OCI-LY1 (cell line): Measurements from ENCODE around the gene SSBP3.

Experiments
- H2AFZ ChIP-seq: fragments of 200-600 bp; sonication (generic), shearing (Covaris generic); 2 replicates; pipeline ENCODE4 v1.6.0; 2014; ENCODE audit warnings: antibody characterized with exemption, mild to moderate bottlenecking, low read length
- H3F3A ChIP-seq: fragments of 200-600 bp; sonication (generic), shearing (Covaris generic); 2 replicates; pipeline ENCODE4 v1.6.0; 2014; ENCODE audit warnings: mild to moderate bottlenecking, antibody characterized with exemption, low read length, moderate library complexity; ENCODE audit not compliant: insufficient read depth
- H3K27ac ChIP-seq: fragments of 200-600 bp; sonication (generic); 2 replicates; pipeline ENCODE4 v1.5.1; 2014; ENCODE audit warnings: low read length, mixed run types, mild to moderate bottlenecking, low read depth; ENCODE audit not compliant: poor library complexity, severe bottlenecking
- H3K27me3 ChIP-seq: fragments of 200-600 bp; sonication (generic); 2 replicates; pipeline ENCODE4 v1.6.0; 2014; ENCODE audit warnings: antibody characterized with exemption, mild to moderate bottlenecking, low read length, moderate library complexity; ENCODE audit not compliant: insufficient read depth
- H3K36me3 ChIP-seq: fragments of 200-600 bp; sonication (generic); 2 replicates; pipeline ENCODE4 v1.6.1; 2014; ENCODE audit warnings: mild to moderate bottlenecking, antibody characterized with exemption, low read length, moderate library complexity, mixed read lengths; ENCODE audit not compliant: insufficient read depth
- H3K4me1 ChIP-seq: fragments of 200-600 bp; sonication (generic); 2 replicates; pipeline ENCODE4 v1.5.1; 2014; ENCODE audit warnings: mild to moderate bottlenecking, low read length, moderate library complexity; ENCODE audit not compliant: insufficient read depth, severe bottlenecking
- H3K4me2 ChIP-seq: fragments of 200-600 bp; sonication (generic), shearing (Covaris generic); 2 replicates; pipeline ENCODE4 v1.6.1; 2014; ENCODE audit warnings: low read length
- H3K4me3 ChIP-seq: fragments of 200-600 bp; sonication (generic); 2 replicates; pipeline ENCODE4 v1.5.1; 2014; ENCODE audit warnings: low read length, low read depth, mild to moderate bottlenecking, mixed read lengths; ENCODE audit not compliant: poor library complexity, severe bottlenecking
- H3K79me2 ChIP-seq: fragments of 200-600 bp; shearing (Covaris generic); 2 replicates; pipeline ENCODE4 v1.6.1; 2016; ENCODE audit warnings: mixed run types, low read length, mixed read lengths; ENCODE audit not compliant: insufficient read depth
- H3K9ac ChIP-seq: fragments of 200-600 bp; sonication (generic), shearing (Covaris generic); 2 replicates; pipeline ENCODE4 v1.6.1; 2014; ENCODE audit warnings: mild to moderate bottlenecking, low read length, mixed read lengths
- H3K9me2 ChIP-seq: fragments of 200-600 bp; sonication (generic), shearing (Covaris generic); 2 replicates; pipeline ENCODE4 v1.6.1; 2014; ENCODE audit warnings: low read depth, mild to moderate bottlenecking, low read length, mixed read lengths
- H3K9me3 ChIP-seq: fragments of 200-600 bp; shearing (Covaris generic); 2 replicates; pipeline ENCODE4 v1.6.1; 2014; ENCODE audit warnings: low read length, mixed read lengths
- H4K20me1 ChIP-seq: fragments of 200-600 bp; sonication (generic), shearing (Covaris generic); 2 replicates; pipeline ENCODE4 v1.6.0; 2016; ENCODE audit warnings: mild to moderate bottlenecking, low read length; ENCODE audit not compliant: insufficient read depth
- CTCF ChIP-seq: fragments of 200-600 bp; sonication (generic), shearing (Covaris generic); IDR thresholded peaks from 2 replicates; pipeline ENCODE4 v1.5.1; 2017; ENCODE audit warnings: mild to moderate bottlenecking, antibody characterized with exemption, low read length, moderate library complexity, mixed read lengths
- EZH2 ChIP-seq: fragments of 200-600 bp; sonication (generic), shearing (Covaris generic); IDR thresholded peaks from 2 replicates; pipeline ENCODE4 v1.8.0; 2017; ENCODE audit warnings: borderline replicate concordance, mixed run types, mild to moderate bottlenecking, antibody characterized with exemption, low read length, moderate library complexity, mixed read lengths

Gene SSBP3

GRCh38 chr1:54191525-54191924 is 214.7 kb downstream of the SSBP3 start:
- TF ChIP-seq CTCF (no peak), EZH2 (no peak)
- Histone ChIP-seq H3F3A (no peaks in the 10 kb centered on the region), H3K9ac (no peak overlapping the region), H4K20me1 (no peaks in the 10 kb centered on the region), H2AFZ (no peak overlapping the region), H3K79me2 (no peaks in the 10 kb centered on the region), H3K4me3 (no peak overlapping the region), H3K27ac (no peak overlapping the region), H3K9me2 (no peaks in the 10 kb centered on the region), H3K9me3 (no peaks in the 10 kb centered on the region), H3K4me2 (no peak overlapping the region), H3K4me1 (no peaks in the 10 kb centered on the region), H3K36me3 (peaks cover 62% of the 10 kb centered on the region), H3K27me3 (no peaks in the 10 kb centered on the region)

DNA sequence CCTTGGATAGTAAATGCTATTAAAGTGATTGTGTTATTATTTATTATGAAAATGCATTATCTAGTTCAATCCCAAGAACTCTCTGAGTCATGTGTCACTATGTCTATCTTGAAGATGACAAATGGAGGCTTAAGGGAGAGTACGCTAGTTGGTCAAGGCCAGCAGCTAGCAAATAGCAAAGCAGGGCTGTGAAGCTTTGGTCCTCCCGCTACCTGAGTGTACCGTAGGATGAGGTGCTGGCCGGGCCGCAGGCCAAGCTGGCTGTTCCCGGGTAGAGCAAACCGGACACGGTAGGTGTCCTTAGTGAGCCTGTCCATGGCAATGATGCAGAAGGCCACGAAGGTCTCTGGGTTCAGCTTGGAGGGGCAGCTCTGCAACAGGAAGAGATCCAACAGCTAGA is 215.7 kb downstream of the SSBP3 start:
- Histone ChIP-seq H3K9me3 (no peaks in the 10 kb centered on the region), H3K36me3 (peaks cover 68% of the 10 kb centered on the region), H3K4me1 (no peaks in the 10 kb centered on the region), H3K9me2 (no peaks in the 10 kb centered on the region), H3K4me3 (no peak overlapping the region), H3K27ac (no peak overlapping the region), H3K79me2 (no peaks in the 10 kb centered on the region), H3F3A (no peaks in the 10 kb centered on the region), H3K9ac (no peak overlapping the region), H2AFZ (no peak overlapping the region), H4K20me1 (no peaks in the 10 kb centered on the region), H3K27me3 (no peaks in the 10 kb centered on the region), H3K4me2 (no peak overlapping the region)
- TF ChIP-seq CTCF = no peak
- no peak for TF ChIP-seq EZH2

- no peak overlapping the region for H3K27ac ChIP-seq
- H3K27me3 ChIP-seq = no peaks in the 10 kb centered on the region
- no peak overlapping the region for H3K4me2 ChIP-seq
- TF ChIP-seq EZH2 (no peak), CTCF (no peak)
- no peak overlapping the region for H2AFZ ChIP-seq
- no peaks in the 10 kb centered on the region for H3K9me3 ChIP-seq
- peaks cover 67% of the 10 kb centered on the region for H3K36me3 ChIP-seq
- H3K9ac ChIP-seq = no peak overlapping the region
- no peaks in the 10 kb centered on the region for H3K4me1 ChIP-seq
- H3F3A ChIP-seq = no peaks in the 10 kb centered on the region
- no peaks in the 10 kb centered on the region for H4K20me1 ChIP-seq
- no peak overlapping the region for H3K4me3 ChIP-seq
- H3K9me2 ChIP-seq = no peaks in the 10 kb centered on the region
- H3K79me2 ChIP-seq = no peaks in the 10 kb centered on the region
These were observed 217.9 kb downstream of the SSBP3 start for GRCh38 chr1:54188291-54188690.
